Measurements from ENCODE around the gene BORCS6.
A peak's percentile ranks its signal among the peaks of the same experiment; 100 is the strongest.

BORCS6 gene

DNA sequence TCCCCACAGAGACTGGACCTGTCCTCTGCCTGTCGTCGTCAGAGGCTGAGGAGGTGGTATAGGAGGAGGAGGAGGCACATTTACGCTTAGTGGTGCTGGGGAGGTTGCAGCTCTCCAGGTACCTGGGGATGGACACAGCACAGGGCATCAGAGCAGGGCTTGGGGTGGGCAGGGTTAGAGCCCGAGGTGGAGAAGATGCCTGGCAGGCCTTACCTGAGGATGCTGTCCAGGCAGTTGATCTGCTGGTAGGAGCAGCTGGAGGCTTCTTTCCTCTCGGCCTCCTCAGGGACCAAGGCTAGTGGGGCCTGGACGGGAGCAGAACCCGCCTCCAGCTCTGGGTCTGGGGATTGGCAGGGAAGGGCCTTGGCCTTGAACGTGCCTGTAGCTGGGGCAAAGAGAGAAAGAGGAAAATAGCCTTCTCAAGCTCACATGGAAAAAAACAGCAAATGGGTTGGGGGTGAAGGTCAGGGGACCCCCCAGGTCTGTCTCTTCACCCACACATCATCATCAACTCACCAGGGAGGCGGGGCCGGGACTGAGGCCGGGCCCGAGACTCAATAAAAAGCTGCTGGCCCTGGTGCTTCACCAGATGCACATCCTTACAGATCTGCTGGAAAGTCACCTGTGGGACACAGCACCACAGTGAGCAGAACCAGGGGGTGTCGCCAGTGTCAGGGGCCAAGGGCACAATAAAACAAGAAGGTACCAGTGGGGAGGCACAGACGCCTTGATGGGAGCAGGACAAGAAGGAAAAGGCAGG, 43.4 kb downstream of the BORCS6 start:
- Histone ChIP-seq H3K9me3 (replicated peaks in 1 of 2; ENCODE audit: control insufficient read depth in 2 of 2, insufficient read depth in 1 of 2, low read depth in 1 of 2, low read length in 2 of 2) (no peaks in the 10 kb centered on the region), H3K27me3 (ENCODE audit: control insufficient read depth in 3 of 3, insufficient read depth in 3 of 3, low read depth in 1 of 3, low read length in 3 of 3) (no peaks in the 10 kb centered on the region), H3K79me1 (ENCODE audit: low read depth, low read length) (peaks cover 12% of the 10 kb centered on the region), H3K23ac (ENCODE audit: low read depth, low read length, poor library complexity) (peak overlapping the region; percentile 25), H2BK5ac (ENCODE audit: low read length) (no peak overlapping the region), H3K4ac (ENCODE audit: low read length) (no peak overlapping the region), H3K27ac (replicated peaks; ENCODE audit: low read length) (no peak overlapping the region), H4K91ac (ENCODE audit: low read depth, low read length, poor library complexity) (no peak overlapping the region), H2BK12ac (ENCODE audit: low read length) (no peak overlapping the region), H3K4me1 (ENCODE audit: control insufficient read depth in 2 of 2, insufficient read depth in 1 of 2, low read depth in 1 of 2, low read length in 2 of 2) (peaks cover 4% of the 10 kb centered on the region in 2 donors), H2AFZ (ENCODE audit: low read length) (no peak overlapping the region), H2AK5ac (ENCODE audit: low read depth, low read length) (no peak overlapping the region), H3K4me3 (ENCODE audit: low read length in 2 of 2) (no peak overlapping the region), H3K18ac (ENCODE audit: low read length) (no peak overlapping the region), H4K8ac (ENCODE audit: low read depth, low read length) (no peak overlapping the region), H3K4me2 (ENCODE audit: insufficient read depth, low read length, poor library complexity, severe bottlenecking) (no peak overlapping the region), H3K14ac (ENCODE audit: low read length) (no peak overlapping the region), H3K36me3 (replicated peaks in 1 of 2; ENCODE audit: control insufficient read depth in 2 of 2, insufficient read depth in 2 of 2, low read length in 2 of 2) (peaks cover 65 to 81% of the 10 kb centered on the region in 2 donors), H2BK15ac (ENCODE audit: low read length) (no peak overlapping the region), H2BK120ac (ENCODE audit: low read depth, low read length) (no peak overlapping the region), H3K9ac (ENCODE audit: low read depth, low read length, poor library complexity) (no peak overlapping the region)
- no CpG with 5 or more reads among the region's 14 CpGs for WGBS, 2 donors (ENCODE audit: extremely low coverage in 2 of 2, insufficient read length in 2 of 2, insufficient replicate concordance in 1 of 2)
- no peak for DNase-seq (ENCODE audit: low spot score)

DNA sequence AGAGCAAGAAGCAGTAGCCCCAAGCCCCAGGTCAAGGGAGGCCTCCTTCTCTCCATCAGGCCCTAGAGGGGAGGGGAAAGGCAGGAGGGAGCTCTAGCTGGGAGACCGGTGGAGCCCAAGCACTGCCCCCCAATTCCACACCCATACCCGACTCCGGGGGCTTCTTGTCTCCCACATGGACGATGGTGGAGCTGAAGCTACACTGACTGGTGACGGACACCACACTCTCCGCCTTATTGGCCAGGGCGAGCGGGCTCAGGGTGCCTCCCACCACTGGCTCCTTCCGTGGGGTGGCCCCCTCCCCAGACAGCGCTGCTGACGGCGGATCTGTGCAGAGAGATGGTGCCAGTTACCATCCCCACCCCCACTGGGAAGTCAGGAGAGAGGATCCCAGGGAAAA, 44.2 kb downstream of the BORCS6 start:
- no peak overlapping the region for H3K27ac ChIP-seq (replicated peaks; ENCODE audit: low read length)
- peaks cover 11% of the 10 kb centered on the region for H3K79me1 ChIP-seq (ENCODE audit: low read depth, low read length)
- no peak overlapping the region for H2BK15ac ChIP-seq (ENCODE audit: low read length)
- H3K9ac ChIP-seq (ENCODE audit: low read depth, low read length, poor library complexity) = no peak overlapping the region
- no peaks in the 10 kb centered on the region for H3K27me3 ChIP-seq (ENCODE audit: control insufficient read depth in 3 of 3, insufficient read depth in 3 of 3, low read depth in 1 of 3, low read length in 3 of 3)
- H3K18ac ChIP-seq (ENCODE audit: low read length) = no peak overlapping the region
- peaks cover 71 to 88% of the 10 kb centered on the region in 2 donors for H3K36me3 ChIP-seq (replicated peaks in 1 of 2; ENCODE audit: control insufficient read depth in 2 of 2, insufficient read depth in 2 of 2, low read length in 2 of 2)
- H3K4ac ChIP-seq (ENCODE audit: low read length) = no peak overlapping the region
- no peak overlapping the region for H4K91ac ChIP-seq (ENCODE audit: low read depth, low read length, poor library complexity)
- no peak overlapping the region for H3K23ac ChIP-seq (ENCODE audit: low read depth, low read length, poor library complexity)
- H3K4me1 ChIP-seq (ENCODE audit: control insufficient read depth in 2 of 2, insufficient read depth in 1 of 2, low read depth in 1 of 2, low read length in 2 of 2) = peaks cover 2 to 3% of the 10 kb centered on the region in 2 donors
- no peak overlapping the region for H2AK5ac ChIP-seq (ENCODE audit: low read depth, low read length)
- H4K8ac ChIP-seq (ENCODE audit: low read depth, low read length) = no peak overlapping the region
- H3K4me2 ChIP-seq (ENCODE audit: insufficient read depth, low read length, poor library complexity, severe bottlenecking) = no peak overlapping the region
- H3K9me3 ChIP-seq (replicated peaks in 1 of 2; ENCODE audit: control insufficient read depth in 2 of 2, insufficient read depth in 1 of 2, low read depth in 1 of 2, low read length in 2 of 2) = no peaks in the 10 kb centered on the region
- no peak for DNase-seq (ENCODE audit: low spot score)
- no peak overlapping the region for H3K4me3 ChIP-seq (ENCODE audit: low read length in 2 of 2)
- H2BK120ac ChIP-seq (ENCODE audit: low read depth, low read length) = no peak overlapping the region
- H2AFZ ChIP-seq (ENCODE audit: low read length) = no peak overlapping the region
- no CpG with 5 or more reads among the region's 12 CpGs for WGBS, 2 donors (ENCODE audit: extremely low coverage in 2 of 2, insufficient read length in 2 of 2, insufficient replicate concordance in 1 of 2)
- H3K14ac ChIP-seq (ENCODE audit: low read length) = no peak overlapping the region
- no peak overlapping the region for H2BK12ac ChIP-seq (ENCODE audit: low read length)
- H2BK5ac ChIP-seq (ENCODE audit: low read length) = no peak overlapping the region

DNA sequence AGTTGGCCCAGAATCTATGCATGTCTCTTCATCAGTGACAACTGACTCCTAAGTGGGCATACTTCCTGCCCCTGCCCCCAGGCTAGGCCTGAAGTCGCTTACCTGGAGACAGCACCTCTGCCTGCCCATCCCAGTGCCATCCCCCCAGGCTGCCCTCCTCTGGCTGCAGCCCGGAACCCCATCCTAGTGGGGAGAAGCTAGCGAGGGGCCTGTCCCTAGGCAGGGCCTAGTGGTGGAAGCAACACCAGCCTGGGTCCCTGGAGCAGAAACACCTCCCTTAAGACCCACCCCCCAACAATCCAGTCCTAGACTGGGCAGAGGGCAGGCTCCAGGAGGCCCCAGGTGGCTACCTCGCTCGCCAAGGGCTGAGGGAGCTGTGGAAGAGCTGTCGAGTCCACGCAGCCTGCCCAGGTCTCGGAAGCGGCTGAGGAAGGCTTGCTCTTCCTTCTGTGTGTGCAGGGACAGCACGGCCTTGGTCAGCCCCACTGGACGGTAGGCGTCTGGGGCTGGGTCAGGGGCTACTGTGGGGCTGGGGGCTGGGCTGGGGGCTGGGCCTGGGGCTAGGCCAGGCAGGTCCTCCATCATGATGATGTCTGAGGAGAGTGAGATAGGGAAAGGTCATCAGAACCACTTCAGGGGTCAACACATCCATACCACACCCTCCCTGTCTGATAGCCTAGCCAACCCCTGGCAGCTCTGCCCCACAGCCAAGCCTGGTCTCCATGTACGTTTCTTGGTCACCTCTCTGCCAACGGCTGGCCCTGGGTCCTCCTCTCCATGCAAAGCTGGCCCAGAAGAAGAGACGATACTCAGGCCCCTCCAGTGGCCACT, 45.4 kb downstream of the BORCS6 start:
- H2BK5ac ChIP-seq (ENCODE audit: low read length) = peak overlapping the region; percentile 24
- H2AK5ac ChIP-seq (ENCODE audit: low read depth, low read length) = no peak overlapping the region
- H3K27me3 ChIP-seq (ENCODE audit: control insufficient read depth in 3 of 3, insufficient read depth in 3 of 3, low read depth in 1 of 3, low read length in 3 of 3) = no peaks in the 10 kb centered on the region
- no peak overlapping the region for H3K27ac ChIP-seq (replicated peaks; ENCODE audit: low read length)
- H3K4me3 ChIP-seq (ENCODE audit: low read length in 2 of 2) = no peak overlapping the region
- no CpG with 5 or more reads among the region's 15 CpGs for WGBS, 2 donors (ENCODE audit: extremely low coverage in 2 of 2, insufficient read length in 2 of 2, insufficient replicate concordance in 1 of 2)
- H3K23ac ChIP-seq (ENCODE audit: low read depth, low read length, poor library complexity) = no peak overlapping the region
- H2AFZ ChIP-seq (ENCODE audit: low read length) = no peak overlapping the region
- no peak overlapping the region for H2BK15ac ChIP-seq (ENCODE audit: low read length)
- no peak overlapping the region for H4K91ac ChIP-seq (ENCODE audit: low read depth, low read length, poor library complexity)
- no peaks in the 10 kb centered on the region for H3K9me3 ChIP-seq (replicated peaks in 1 of 2; ENCODE audit: control insufficient read depth in 2 of 2, insufficient read depth in 1 of 2, low read depth in 1 of 2, low read length in 2 of 2)
- H3K18ac ChIP-seq (ENCODE audit: low read length) = no peak overlapping the region
- H3K36me3 ChIP-seq (replicated peaks in 1 of 2; ENCODE audit: control insufficient read depth in 2 of 2, insufficient read depth in 2 of 2, low read length in 2 of 2) = peaks cover 73 to 91% of the 10 kb centered on the region in 2 donors
- H2BK120ac ChIP-seq (ENCODE audit: low read depth, low read length) = no peak overlapping the region
- H3K9ac ChIP-seq (ENCODE audit: low read depth, low read length, poor library complexity) = no peak overlapping the region
- H3K4me1 ChIP-seq (ENCODE audit: control insufficient read depth in 2 of 2, insufficient read depth in 1 of 2, low read depth in 1 of 2, low read length in 2 of 2) = peaks cover 0 to 2% of the 10 kb centered on the region in 2 donors
- H3K4me2 ChIP-seq (ENCODE audit: insufficient read depth, low read length, poor library complexity, severe bottlenecking) = no peak overlapping the region
- no peak overlapping the region for H3K4ac ChIP-seq (ENCODE audit: low read length)
- no peak overlapping the region for H3K14ac ChIP-seq (ENCODE audit: low read length)
- no peak overlapping the region for H4K8ac ChIP-seq (ENCODE audit: low read depth, low read length)
- DNase-seq (ENCODE audit: low spot score) = no peak
- H3K79me1 ChIP-seq (ENCODE audit: low read depth, low read length) = peaks cover 6% of the 10 kb centered on the region
- H2BK12ac ChIP-seq (ENCODE audit: low read length) = no peak overlapping the region
